Activated CD4-positive, alpha-beta T cell treated with anti-CD3 and anti-CD28 coated beads, Interleukin-2, amount 50 U/mL, for 48 hours (primary cell): ENCODE measurements around the gene ITGB5.
"Not testable (repeated sequence)": the region's sequence is repeated elsewhere in the genome, so short reads cannot be mapped to it uniquely, and the experiment has no call there.

Experiments used
- DNase-seq, 2 experiments: peaks; one replicate each; pipeline ENCODE4 v3.0.0-alpha.2; 2020

The ITGB5 gene

DNA sequence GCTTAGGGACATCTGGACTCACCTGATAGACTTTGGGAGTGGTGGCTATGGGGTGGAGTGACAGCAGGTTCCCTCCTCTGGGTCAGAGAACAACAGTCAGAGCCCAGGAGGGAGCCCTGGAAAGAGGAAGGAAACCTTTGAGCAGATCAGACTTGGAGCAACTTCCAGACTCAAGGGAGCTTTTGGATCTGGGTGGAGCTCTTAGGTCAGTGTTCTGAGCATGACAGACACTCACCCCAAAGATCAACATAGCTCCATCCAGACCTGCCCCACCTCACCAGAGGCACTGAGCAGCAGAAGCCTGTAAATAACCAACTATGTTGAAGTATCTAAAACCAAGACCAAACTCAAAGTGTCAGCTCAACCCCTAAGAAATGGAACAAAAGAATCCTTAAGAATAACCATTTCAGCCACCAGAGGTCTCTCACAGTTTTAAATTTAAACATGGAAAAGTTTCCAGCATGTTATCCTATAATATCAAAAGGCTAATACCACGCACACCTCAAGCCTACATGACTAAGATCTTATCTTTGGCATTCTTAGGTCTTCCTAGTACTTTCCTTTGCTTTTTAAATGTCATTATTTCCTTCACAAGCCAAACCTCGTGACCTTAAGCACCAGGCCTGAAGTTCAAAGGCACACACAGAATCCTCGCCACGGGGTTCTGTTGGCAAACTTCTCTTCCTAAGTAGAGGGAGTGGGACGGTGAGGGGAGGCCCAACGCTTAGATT lies 100.5 kb downstream of the ITGB5 start:
- no peak for DNase-seq

DNA sequence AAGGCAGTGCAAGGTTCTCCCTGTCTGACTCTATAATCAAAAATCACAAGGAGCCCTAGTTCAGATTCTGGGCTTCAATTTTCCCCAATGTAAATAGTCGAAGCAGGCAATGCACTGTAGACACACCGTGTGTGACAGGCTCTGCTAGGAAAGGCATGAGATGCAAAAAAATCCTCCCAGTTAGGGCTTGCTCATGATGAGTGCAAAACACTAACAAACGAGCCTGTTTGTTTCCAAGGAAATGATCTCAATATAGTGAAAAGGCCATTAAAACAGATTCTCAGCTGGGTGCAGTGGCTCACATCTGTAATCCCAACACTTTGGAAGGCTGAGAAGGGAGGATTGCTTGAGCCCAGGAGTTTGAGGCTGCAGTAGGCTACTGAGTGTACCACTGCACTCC lies 101.2 kb downstream of the ITGB5 start:
- DNase-seq = no peak

DNA sequence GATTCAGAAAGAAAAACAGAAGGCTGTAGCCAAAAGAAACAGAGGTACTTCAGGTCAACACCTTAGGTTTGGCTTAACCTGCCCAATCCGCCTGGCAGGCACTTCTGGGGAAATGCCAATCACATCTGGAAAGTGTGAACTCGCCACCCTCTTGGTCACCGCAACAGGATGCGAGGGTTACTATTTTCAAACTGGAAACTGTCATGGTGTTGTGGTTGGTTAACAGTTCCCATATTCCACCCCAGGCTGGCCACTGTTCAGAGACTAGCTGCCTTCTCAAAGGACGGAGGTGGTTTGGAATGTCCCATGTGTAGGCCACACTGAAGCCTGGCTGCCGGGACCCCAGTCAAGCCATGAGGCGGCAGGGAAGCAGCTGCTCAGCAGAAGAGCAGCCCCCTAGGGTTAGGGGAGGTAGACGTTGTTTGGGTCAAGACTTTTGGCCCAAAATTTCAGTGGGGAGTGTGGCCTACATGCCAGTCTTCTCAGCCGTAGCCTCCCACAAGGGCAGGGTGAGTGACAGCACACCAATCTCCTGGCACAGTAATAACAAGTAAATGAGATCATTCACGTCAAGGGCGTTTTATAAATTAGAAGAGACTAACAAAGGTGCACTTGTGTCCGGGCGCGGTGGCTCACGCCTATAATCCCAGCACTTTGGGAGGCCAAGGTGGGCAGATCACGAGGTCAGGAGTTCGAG lies 102.3 kb downstream of the ITGB5 start:
- DNase-seq = no peak

DNA sequence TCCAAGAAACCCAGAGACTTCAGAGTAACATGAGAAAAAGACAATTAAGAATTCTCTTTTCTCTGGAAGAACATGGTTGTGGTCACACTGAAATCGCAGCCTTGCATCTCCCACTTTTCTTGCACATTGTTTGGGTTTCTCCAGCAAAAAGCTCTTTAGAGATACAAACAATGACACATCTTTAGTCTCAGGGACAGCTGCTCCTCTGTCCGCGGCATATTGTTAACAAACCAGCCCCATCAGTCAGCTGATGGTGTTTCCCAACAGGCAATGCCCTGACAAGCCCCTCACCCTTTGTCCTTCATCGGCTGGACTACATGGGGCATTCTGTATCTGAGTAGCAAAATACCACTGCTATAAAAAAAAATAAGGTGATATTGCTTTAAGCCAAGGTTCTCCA lies 103.5 kb downstream of the ITGB5 start:
- DNase-seq = no peak

DNA sequence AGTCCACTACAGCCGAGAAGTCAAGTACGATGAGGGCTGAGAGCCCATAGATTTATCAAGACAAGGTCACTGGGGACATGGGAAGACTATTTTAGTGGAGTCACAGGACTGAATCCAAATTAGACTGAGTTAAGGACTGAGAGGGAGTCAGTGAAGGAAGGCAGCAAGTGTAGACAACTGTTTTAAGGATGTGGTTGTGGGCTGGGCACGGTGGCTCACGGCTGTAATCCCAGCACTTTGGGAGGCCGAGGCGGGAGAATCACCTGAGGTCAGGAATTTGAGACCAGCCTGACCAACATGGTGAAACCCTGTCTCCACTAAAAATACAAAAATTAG lies 104.8 kb downstream of the ITGB5 start:
- DNase-seq = not testable (repeated sequence)

DNA sequence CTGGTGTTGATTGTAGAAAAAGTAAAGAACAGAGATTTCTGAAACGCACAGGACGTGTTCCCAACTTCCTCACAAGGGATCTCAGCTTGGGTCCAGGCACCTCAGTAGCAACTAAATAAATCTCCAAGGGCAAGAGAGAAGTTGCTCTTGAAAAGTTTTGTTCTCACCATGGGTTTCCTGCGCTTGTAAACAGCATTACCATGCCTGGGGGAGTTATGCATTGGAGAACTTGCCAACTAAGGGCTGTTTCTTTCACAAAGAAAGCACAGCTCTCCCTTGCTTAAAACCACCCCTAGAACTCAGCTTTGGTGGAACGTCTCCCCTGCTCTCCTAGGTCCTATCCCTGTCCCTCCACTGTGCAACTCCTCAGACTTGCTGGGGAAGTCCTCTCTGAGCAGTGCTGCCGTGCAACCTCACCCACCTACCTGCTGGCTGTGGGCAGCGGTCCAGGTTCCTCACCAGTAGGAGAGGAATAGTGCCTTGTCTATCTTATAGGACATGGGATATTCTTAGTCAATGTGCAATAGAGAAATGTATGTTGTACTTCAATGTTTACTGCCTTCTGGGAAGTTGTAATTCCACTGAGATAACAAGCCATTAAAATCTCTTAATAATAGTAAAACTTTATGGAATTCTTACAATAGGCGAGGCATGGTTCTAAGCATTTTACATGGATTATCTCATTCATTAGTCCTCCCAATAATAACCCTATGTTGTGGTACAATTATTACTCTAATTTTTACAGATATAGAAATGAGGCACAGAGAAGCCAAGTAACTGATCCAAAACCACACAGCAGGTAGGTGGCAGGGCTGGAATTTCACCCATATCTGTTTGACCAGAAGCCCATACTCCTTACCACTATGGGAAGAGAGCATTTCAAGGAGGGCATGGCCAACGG lies 105.4 kb downstream of the ITGB5 start:
- no peak for DNase-seq

DNA sequence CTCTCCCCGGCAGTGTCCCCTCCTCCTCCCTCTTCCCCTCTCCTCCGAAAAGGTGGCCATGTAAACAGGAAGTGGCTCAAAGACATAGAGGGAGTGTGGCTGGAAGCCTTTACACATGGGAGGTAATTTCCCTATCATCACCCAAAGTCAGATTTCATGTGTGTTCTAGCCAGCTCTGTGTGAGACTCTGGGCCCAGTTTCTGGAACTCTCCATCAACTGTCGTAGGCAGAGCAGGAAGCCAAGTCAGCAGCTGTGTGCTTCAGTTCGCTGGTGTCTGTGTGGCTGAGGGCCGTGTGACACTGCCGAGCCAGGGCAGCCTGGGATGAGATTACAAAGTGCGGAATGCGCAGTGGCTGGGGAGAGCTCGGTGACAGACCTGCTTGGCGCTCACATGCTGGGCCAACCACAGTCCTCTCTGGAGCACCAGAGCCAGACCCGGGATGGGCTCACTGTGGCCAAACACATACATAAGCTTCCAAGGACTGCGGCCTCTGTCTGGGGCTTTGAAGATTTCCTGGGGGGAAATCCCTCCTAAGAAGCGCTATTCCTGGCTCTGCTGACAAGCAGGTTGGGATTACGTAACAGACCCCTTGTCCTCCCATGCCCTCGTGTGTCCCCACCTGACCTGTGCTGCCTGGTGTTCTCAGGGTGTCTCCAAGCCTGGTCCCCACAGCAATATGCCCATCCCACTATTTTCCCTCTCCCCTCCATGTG lies 106.2 kb downstream of the ITGB5 start:
- DNase-seq = no peak

DNA sequence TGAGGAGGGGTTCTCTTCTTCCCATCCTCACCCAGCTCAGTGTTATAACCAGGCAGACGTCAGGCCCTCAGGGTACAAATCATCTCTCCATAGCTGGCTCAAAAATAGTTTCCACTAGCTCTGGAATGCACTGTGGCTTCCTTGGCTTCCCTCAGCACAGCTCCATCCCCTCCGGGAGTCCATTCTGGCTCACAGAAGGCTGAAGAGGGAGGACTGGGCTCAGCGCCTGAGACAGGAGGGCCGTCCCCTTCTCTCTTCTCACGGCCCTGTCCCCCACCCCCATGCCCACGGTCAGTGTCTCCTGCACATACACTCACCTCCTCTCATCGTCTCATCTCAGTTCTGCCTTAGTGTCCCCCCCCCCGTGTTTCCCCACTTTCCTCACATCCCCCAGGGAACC lies 106.8 kb downstream of the ITGB5 start:
- DNase-seq = no peak

DNA sequence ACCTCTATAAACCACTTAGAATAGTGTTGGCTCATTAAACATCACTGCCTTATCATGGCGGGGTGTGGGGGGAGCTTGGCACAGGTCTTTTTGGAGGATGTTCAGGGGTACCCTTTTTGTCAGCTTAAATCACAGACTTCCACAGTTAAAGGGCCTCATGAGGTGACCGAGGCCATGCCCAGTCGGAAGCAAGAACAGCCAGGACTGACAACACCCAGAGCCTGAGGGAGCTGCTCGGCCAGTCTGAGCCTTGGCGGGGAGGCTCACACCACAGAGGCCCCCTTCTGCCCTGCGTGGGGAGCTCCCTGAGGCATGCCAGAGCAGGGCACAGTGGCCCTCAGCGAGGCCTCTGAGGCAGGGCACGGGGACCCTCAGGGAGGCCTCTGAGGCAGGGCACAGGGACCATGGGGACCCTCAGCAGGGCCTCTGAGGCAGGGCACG lies 107.4 kb downstream of the ITGB5 start:
- DNase-seq = no peak

DNA sequence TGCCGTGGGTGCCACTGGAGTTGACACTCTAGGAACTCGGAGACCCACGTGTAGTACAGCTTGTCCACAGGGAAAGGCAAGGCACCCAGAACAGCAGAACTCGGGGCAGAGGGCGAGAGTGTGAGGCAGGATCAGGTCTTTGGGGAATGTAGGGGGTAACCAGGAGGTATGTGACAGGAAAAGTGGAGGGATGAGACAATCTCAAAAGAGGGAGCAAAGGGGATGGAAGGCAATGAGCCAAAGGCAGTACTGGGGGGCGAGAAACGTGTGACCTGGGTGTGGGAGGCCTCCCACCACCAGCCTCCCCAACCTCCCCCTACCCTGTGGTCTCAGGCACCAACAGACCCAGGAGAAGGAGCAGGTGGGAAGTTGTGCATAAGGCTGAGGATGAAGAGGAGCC lies 108.0 kb downstream of the ITGB5 start:
- no peak for DNase-seq

DNA sequence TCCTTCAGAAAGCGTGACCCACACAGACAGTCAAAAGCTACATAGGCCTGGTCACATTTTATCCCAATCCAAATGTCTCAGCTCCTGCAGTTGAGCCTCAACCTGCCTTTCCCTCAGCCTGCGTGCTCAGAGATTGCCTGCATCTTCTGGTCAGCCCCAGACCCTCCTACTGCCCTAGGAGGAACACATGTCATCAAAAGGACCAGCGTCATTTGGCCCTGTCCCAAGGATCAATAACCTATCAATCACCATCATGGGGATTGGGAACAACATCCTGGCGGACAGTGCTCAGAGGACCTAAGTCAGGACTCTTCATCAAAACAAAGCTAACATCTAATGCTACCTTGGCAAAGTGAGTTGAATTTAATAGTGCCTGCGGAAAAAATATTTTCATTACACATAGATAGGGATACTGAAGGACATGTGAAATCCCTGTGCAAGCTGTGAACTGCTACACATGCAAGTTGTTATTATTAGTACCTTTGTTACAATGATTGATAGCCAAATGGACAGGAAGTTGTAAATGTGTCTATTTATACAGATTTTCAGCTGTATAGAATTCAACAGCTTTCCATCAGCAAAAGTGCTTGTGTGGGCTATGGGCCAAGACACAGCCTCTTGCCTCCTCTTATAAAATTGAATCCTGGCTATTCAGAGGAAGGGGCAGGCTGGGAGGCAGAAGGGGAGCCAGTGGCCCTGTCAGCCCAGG lies 109.2 kb downstream of the ITGB5 start:
- no peak for DNase-seq

DNA sequence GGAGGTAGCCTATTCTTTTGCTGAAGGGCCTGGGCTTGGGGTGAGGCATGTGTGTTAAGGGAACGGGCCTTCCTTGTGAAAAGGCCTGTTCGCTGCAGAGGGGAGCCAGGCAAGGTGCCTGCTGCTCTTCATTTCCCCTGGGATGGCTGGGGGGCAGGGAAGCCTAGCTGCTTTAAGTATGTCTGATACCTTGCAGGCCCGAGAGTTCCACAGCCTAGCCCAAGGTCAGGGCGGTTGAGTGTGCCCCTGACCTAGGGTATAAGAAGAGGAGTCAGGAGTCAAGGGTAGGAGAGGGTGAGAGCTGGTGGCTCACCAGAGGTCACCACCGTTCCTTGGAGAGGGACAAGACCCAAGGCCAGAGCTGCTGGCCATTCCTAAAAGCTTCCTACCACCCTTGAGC lies 110.3 kb downstream of the ITGB5 start:
- DNase-seq = no peak

DNA sequence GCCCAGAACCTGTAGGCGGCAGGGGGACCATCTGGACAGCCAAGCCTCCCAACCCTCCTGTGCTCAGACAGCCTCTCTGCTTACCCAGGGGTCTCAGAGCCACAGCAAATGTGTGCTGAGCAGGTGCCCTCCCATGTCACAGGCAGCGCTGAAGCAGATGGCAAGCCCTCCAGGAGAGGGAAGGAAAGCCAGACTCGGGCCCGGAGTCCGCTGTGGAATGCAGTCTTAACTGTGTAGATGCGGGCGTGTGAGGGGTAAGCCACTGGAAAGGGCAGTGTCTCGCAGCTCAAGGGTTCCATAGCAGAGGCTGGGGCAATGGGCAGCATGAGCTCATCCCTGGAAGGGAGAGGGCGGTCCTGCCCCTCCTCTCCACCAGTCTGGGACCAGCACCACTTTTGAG lies 111.3 kb downstream of the ITGB5 start:
- DNase-seq = no peak

DNA sequence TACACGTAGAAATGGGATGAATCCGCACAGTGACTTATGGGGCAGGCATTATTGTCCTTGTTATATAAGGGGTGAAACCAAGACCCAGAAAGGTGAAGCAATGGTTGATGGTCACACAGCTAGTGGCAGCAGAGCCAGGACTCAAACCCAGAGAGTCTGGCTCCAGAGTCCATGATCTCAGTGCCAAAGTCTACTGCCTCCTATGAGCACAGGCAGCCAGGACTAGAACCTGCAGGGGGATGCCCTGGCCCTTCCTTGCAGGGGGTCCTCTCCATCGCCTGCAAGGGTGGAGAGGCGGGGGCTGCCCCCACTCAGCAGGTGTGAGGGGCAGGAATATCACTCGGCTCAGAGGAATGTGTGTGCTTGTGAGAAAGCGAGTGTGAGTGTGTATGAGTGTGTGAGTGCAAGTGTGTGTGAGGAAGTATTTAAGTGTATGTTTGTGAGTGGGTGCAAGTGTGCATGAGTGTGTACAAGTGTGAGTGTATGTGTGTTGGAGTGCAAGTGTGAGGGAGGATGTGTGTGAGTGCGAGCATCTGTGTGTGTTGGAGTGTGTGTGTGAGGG lies 112.2 kb downstream of the ITGB5 start:
- DNase-seq = no peak

DNA sequence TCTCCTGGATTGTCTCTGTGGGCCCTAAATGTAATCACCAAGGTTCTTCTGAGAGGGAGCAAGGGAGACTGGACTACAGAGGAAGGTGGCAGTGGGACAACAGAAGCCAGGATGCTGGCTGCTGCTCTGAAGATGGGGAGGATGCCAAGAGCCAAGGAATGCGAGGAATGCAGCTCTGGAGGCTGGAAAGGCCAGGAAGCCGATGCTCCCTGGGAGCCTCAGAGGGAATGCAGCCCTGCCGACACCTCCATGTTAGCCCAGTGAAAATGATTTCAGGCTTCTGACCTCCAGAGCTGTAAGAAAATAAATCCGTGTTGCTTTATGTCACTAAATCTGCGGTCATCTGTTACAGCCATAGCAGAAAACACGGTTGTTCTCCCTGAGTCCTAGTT lies 112.8 kb downstream of the ITGB5 start:
- DNase-seq = no peak

DNA sequence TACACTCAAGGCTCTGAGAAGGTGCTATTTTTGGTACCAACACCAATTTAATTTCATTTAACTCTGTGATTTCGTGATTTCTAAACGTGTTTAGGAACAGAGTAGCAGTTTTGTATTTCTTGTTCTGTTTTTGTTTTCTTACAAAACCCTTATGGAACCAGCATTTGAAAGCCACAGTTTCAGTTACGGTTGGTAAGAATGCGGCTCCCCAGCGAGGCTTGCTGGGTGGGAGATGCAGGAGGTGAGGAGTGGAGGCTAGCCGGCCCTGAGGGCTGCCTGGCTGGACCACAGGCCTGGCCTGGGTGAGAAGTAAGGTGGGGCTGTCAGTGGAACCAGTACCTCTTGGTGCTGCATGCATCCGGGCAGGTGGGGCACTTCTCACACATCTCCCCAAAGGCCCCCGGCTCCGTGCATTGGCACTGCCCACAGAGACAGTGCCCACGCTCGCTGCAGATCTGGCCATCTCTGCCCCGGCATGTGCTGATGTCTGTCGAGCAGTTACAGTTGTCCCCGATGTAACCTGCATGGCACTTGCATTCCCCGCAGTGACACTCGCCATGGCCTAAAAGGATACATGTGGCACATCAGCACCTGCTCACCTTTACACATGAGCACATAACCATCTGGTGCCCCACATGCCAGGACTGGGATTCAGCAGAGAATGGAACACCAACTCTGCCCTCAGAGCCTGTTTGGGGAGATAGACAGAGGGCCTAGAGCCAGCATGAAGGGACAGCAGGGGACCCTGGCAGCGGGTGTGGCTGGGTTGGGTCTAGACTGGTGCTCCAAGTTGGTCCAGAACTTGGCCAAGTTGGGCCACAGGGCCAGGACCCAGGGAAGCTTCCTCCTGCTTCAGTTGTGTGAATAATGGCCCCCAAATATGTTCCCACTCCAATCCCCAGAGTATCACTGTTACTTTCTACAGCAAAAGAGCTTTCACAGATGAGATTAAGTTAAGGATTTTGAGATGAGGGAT lies 113.5 kb downstream of the ITGB5 start:
- DNase-seq = no peak

DNA sequence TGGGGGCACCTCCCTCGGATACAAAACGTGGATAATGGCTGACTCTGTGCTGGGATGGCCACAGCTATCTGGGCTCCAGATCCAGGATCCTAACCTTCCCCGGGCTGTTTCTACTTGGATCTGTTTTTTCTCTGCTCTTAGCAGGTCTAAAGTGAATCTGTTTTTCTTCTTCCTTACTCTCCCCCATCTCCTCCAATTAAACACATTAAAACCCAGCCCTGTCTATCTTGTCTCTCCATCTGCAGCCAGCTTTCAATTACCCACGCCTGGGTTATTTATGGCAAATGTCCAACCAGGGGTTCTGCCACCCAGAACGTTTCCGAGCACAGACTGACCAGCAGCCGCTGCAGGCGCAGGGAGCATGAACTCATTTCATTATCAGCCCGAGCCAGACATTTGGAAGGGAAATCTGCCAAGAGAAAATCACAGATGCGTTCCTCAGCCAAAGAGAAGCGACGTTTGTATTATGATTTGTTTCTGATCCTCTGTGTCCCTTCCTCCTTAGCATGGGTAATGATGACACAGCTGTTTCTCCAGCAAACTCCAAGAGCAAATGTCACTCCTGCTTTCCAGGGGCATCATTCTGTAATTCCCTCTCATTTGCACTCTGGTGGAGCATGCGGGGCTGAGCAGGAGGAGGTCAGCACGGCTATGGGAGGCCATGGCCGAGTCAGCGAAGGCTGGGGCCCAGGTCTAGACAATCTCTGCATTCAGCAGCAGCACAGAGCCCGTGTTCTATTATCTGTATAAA lies 114.9 kb downstream of the ITGB5 start:
- no peak for DNase-seq

DNA sequence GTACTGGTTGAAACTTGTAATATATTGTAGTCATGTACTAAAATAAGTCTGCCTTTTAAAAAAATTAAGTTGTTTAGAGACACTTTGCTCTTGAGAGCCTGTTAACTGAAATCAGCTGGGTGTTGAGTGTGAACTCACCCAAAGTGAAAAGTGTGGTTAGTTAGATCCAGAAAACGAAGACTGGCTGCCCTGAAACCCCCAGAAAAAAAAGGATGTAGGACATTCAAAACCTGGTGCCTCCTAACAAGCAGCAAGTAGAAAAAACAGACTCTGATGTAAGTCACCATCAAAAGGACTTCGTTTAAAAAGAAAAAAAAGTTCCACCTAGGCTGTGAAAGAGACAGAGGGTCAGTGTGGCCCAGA lies 116.1 kb downstream of the ITGB5 start:
- DNase-seq = no peak

DNA sequence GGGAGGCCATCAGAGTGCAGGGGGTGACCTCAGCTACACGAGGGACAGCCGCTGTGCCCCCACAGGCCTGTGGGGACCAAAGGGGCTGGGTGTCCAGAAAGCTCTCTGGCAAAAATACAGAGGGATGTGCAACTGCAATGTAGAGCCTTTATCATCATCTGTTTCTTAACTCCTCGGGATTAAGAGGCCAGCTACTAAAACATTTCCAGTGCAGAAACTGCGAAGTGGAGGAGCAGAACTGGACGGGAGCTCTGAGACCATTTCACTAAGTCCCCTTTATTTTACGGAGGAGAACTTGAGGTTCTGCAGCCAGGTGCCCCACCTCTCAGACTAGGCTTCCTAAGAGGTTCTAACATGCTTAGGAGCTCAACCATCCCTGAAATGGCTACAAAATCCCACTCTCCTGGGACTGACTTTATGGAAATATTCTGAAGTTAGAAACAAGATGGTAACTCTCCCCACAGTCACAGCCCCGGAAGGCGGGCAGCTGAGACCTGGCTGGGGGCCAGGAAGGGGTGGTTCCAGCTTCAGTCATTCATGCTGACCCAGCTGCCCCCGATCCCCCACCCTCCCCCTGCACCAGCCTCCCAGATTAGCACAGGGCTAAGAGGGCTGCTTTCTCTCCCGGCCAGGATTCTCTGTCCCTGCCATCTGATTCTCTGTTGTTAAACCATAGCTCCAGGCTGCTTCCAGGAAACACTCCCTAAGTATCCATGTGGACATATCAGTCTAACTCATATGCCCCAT lies 116.7 kb downstream of the ITGB5 start:
- DNase-seq = no peak
